MM.1S (cell line): ENCODE data around the gene WBP1.

ENCODE experiments used
- DNase-seq: peaks from one replicate; pipeline ENCODE4 v3.0.0-alpha.2; 2015
- H2AFZ ChIP-seq: fragments of 300-600 bp; sonication (generic); 2 replicates; pipeline ENCODE4 v1.6.0; 2016; ENCODE audit warnings: antibody characterized with exemption, low read length
- H3F3A ChIP-seq: fragments of 300-600 bp; sonication (generic); 2 replicates; pipeline ENCODE4 v1.6.1; 2016; ENCODE audit warnings: mild to moderate bottlenecking, antibody characterized with exemption, low read length, moderate library complexity, mixed read lengths; ENCODE audit not compliant: insufficient read depth
- H3K27ac ChIP-seq: fragments of 300-600 bp; sonication (generic); 2 replicates; pipeline ENCODE4 v1.5.1; 2016; ENCODE audit warnings: mild to moderate bottlenecking, low read length
- H3K27me3 ChIP-seq: fragments of 300-600 bp; sonication (generic); replicated peaks from 2 replicates; pipeline ENCODE4 v1.6.0; 2016; ENCODE audit warnings: low read length; ENCODE audit not compliant: insufficient read depth
- H3K36me3 ChIP-seq: fragments of 300-600 bp; sonication (generic); replicated peaks from 2 replicates; pipeline ENCODE4 v1.6.1; 2016; ENCODE audit warnings: mild to moderate bottlenecking, low read length, mixed read lengths; ENCODE audit not compliant: insufficient read depth
- H3K4me1 ChIP-seq: fragments of 300-600 bp; sonication (generic); 2 replicates; pipeline ENCODE4 v1.6.1; 2016; ENCODE audit warnings: low read length, mixed read lengths
- H3K4me2 ChIP-seq: fragments of 300-600 bp; sonication (generic); 2 replicates; pipeline ENCODE4 v1.6.0; 2016; ENCODE audit warnings: low read depth, low read length
- H3K4me3 ChIP-seq: fragments of 300-600 bp; sonication (generic); 2 replicates; pipeline ENCODE4 v1.5.1; 2016; ENCODE audit warnings: low read length, mixed read lengths
- H3K79me2 ChIP-seq: fragments of 300-600 bp; sonication (generic); 2 replicates; pipeline ENCODE4 v1.6.1; 2016; ENCODE audit warnings: mixed run types, low read length, mixed read lengths
- H3K9ac ChIP-seq: fragments of 300-600 bp; sonication (generic); 2 replicates; pipeline ENCODE4 v1.6.1; 2016; ENCODE audit warnings: low read length, mixed read lengths
- H3K9me2 ChIP-seq: fragments of 300-600 bp; sonication (generic); replicated peaks from 2 replicates; pipeline ENCODE4 v1.6.1; 2016; ENCODE audit warnings: mild to moderate bottlenecking, low read length, mixed read lengths; ENCODE audit not compliant: insufficient read depth
- H3K9me3 ChIP-seq: fragments of 300-600 bp; sonication (generic); replicated peaks from 2 replicates; pipeline ENCODE4 v1.6.1; 2016; ENCODE audit warnings: mild to moderate bottlenecking, low read length, mixed read lengths; ENCODE audit not compliant: insufficient read depth
- H4K20me1 ChIP-seq: fragments of 300-600 bp; sonication (generic); 2 replicates; pipeline ENCODE4 v1.6.1; 2016; ENCODE audit warnings: mild to moderate bottlenecking, low read length, moderate library complexity, mixed read lengths; ENCODE audit not compliant: insufficient read depth
- CTCF ChIP-seq: fragments of 300-600 bp; sonication (generic); IDR thresholded peaks from 2 replicates; pipeline ENCODE4 v1.5.1; 2016; ENCODE audit warnings: antibody characterized with exemption, low read length, mixed read lengths
- EZH2 ChIP-seq: fragments of 300-600 bp; sonication (generic); optimal IDR thresholded peaks from 2 replicates; pipeline ENCODE3; 2017; ENCODE audit warnings: low read depth, mild to moderate bottlenecking, antibody characterized with exemption, low read length, mixed read lengths
- EZH2phosphoT487 ChIP-seq: fragments of 300-600 bp; sonication (generic); IDR thresholded peaks from 2 replicates; pipeline ENCODE4 v1.6.1; 2018; ENCODE audit warnings: antibody characterized with exemption, low read length

Gene WBP1

GRCh38 chr2:74504591-74504990 lies 46.4 kb downstream of the WBP1 start:
- H3F3A ChIP-seq = 0 out of 2 replicates have a peak, but pooled peaks cover 14% of the 10 kb centered on the region
- H3K9ac ChIP-seq = no peak overlapping the region
- no peak overlapping the region for H3K27ac ChIP-seq
- no peaks in the 10 kb centered on the region for H4K20me1 ChIP-seq
- no peak overlapping the region for H2AFZ ChIP-seq
- H3K9me2 ChIP-seq = no peaks in the 10 kb centered on the region
- H3K9me3 ChIP-seq = no peaks in the 10 kb centered on the region
- H3K36me3 ChIP-seq = no peaks in the 10 kb centered on the region
- H3K27me3 ChIP-seq = peaks cover 10% of the 10 kb centered on the region
- H3K4me2 ChIP-seq = no peak overlapping the region
- DNase-seq = no peak
- H3K4me3 ChIP-seq = no peak overlapping the region
- H3K79me2 ChIP-seq = peaks cover 13% of the 10 kb centered on the region
- peaks cover 14% of the 10 kb centered on the region for H3K4me1 ChIP-seq
- TF ChIP-seq CTCF (no peak), EZH2phosphoT487 (no peak), EZH2 (no peak)

- Histone ChIP-seq H3K4me3 (no peak overlapping the region), H3K9me3 (no peaks in the 10 kb centered on the region), H3K4me2 (0 out of 2 replicates have a peak overlapping the region, but pooled peaks have one; percentile 10), H3K9ac (no peak overlapping the region), H3K9me2 (no peaks in the 10 kb centered on the region), H3K4me1 (peaks cover 14% of the 10 kb centered on the region), H3K36me3 (no peaks in the 10 kb centered on the region), H2AFZ (no peak overlapping the region), H3K27me3 (peaks cover 14% of the 10 kb centered on the region), H3K79me2 (peaks cover 13% of the 10 kb centered on the region), H4K20me1 (no peaks in the 10 kb centered on the region), H3F3A (0 out of 2 replicates have a peak, but pooled peaks cover 14% of the 10 kb centered on the region), H3K27ac (no peak overlapping the region)
- no peak for TF ChIP-seq EZH2
- TF ChIP-seq EZH2phosphoT487 = no peak
- TF ChIP-seq CTCF = no peak
- no peak for DNase-seq
These were observed 47.4 kb downstream of the WBP1 start for GRCh38 chr2:74505448-74506246.

GRCh38 chr2:74507145-74507925 lies 49.1 kb downstream of the WBP1 start, which contains the start of gene PCGF1:
Gene PCGF1, minus strand, starts transcription at chr2:74507695. Its CDS starts 27 bp downstream, at chr2:74507668.
- TF ChIP-seq EZH2phosphoT487 (no peak), CTCF (peak; percentile 43), EZH2 (no peak)
- H3K36me3 ChIP-seq = no peaks in the 10 kb centered on the region
- H3K9ac ChIP-seq = peak within 1 kb of the TSS; percentile 96
- peaks cover 13% of the 10 kb centered on the region for H3K79me2 ChIP-seq
- H3F3A ChIP-seq = 0 out of 2 replicates have a peak, but pooled peaks cover 11% of the 10 kb centered on the region
- H3K4me1 ChIP-seq = peaks cover 14% of the 10 kb centered on the region
- no peaks in the 10 kb centered on the region for H3K9me3 ChIP-seq
- peak; percentile 98 for DNase-seq
- H3K9me2 ChIP-seq = no peaks in the 10 kb centered on the region
- peak within 1 kb of the TSS; percentile 81 for H3K27ac ChIP-seq
- H4K20me1 ChIP-seq = no peaks in the 10 kb centered on the region
- peak within 1 kb of the TSS; percentile 98 for H2AFZ ChIP-seq
- peaks cover 24% of the 10 kb centered on the region for H3K27me3 ChIP-seq
- peak within 1 kb of the TSS; percentile 97 for H3K4me2 ChIP-seq
- peak within 1 kb of the TSS; percentile 89 for H3K4me3 ChIP-seq
